Breast epithelium (tissue), 3 donors: ENCODE results near the gene SH3BGRL.

Experiments used
- CTCF ChIP-seq, 3 donors: fragments of 450-650 bp; IDR thresholded peaks; one replicate each; pipeline ENCODE4 v1.5.1; 2016 to 2017; ENCODE audit warnings: antibody characterized with exemption in 3 of 3, mild to moderate bottlenecking in 3 of 3, moderate library complexity in 3 of 3
- POLR2A ChIP-seq: fragments of 450-650 bp; IDR thresholded peaks from one replicate; pipeline ENCODE4 v1.6.1; 2016; ENCODE audit warnings: antibody characterized with exemption, mild to moderate bottlenecking, moderate library complexity
- POLR2AphosphoS5 ChIP-seq, 3 donors: sonication (generic); formaldehyde crosslinking; IDR thresholded peaks; one replicate each; pipeline ENCODE4 v1.6.1; 2017; ENCODE audit warnings: antibody characterized with exemption in 3 of 3

- TF ChIP-seq CTCF (IDR thresholded peaks at IDR 0.05) (no peak), POLR2AphosphoS5 (IDR thresholded peaks at IDR 0.05) (no peak), POLR2A (no peak)
Measured at GRCh38 chrX:81232218-81232617, 30.3 kb downstream of the SH3BGRL start.
